ENCODE data around the gene DHRS12.
A peak's percentile ranks its signal among the peaks of the same experiment; 100 is the strongest.

The DHRS12 gene, protein sequence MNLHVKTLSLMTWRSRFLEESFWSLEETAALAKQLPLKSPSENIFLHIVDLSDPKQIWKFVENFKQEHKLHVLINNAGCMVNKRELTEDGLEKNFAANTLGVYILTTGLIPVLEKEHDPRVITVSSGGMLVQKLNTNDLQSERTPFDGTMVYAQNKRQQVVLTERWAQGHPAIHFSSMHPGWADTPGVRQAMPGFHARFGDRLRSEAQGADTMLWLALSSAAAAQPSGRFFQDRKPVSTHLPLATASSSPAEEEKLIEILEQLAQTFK

GRCh38 chr13:51803422-51804294 is at the start of gene DHRS12:
Gene DHRS12, minus strand, starts transcription at chr13:51804163. Its CDS starts 4,504 bp downstream, at chr13:51799659.
- peak; percentile 35 for DNase-seq

DNA sequence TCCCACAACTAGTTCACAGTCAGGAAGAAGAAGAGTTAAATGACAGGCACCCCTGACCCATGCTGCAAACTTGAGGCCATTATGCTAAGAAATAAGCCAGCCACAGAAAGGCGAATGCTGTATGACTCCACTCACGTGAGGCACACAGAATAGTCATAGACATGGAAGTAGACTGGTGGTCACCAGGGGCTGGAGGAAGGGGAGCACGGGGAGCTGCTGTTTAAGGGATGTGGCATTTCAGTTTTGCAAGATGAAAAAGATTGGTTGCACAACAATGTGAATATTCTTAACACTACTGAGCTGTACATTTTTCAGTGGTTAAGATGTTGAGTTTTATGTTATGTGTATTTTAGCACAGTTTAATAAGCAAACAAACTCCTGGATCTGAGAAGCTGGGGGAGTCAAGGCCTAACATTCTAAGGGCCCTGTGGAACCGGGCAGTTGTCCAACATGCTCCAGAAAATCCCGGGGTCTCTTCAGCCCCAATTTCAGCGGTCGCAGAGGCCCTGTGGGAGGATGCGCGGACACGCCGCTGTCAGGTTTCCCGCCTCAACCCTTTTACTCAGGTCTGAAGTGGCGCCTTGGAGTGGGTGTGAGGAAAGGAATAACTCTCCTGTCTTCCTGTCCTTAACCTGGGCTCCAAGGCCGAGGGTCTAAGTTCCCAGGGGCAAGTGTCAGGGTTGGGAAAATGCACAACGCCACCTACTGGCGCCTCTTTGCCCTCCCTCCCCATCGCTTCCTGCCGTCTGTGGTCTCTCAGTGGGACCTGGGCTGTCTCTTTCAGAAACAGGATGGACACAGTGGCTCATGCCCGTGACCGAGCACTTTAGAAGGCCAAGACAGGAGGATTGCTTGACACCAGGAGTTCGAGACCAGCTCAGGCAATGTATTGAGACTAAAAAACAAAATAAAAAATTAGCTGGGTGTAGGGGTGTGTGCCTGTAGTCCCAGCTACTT is 45.5 kb upstream of the DHRS12 start:
- no peak for DNase-seq

DNA sequence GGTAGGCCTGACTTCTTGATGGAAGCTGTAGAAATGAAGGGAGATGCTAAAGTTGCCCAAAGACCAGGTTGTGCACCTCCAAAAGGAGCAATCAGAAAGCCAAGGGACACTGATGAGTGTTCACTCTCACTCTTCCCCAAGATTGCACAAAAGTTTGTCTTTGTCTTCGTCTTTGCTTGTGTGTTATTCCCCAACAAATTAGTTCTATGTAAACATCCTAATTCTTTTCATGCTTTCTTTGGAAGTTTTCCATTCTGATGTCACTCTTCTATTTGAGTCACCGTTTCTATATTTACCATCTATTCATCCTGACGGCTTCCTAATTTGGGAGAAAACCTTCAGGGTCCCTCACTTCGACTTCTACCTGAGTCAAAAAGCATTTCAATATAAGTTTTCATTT is 44.7 kb upstream of the DHRS12 start:
- no peak for DNase-seq

DNA sequence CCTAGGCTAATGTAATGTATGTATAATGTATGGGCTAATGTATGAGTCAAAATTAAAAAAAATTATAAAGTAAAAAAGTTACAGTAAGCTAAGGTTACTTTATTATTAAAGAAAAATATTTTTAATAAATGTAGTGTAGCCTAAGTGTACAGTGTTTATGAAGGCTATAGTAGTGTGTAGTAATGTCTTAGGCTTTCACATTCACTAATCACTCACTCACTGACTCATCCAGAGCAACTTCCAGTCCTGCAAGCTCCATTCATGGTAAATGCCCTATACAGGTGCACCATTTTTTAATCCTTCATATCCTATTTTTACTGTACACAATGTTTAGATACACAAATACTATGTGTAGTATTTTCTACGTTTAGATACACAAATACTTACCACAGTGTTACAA is 42.8 kb upstream of the DHRS12 start:
- no peak for DNase-seq

DNA sequence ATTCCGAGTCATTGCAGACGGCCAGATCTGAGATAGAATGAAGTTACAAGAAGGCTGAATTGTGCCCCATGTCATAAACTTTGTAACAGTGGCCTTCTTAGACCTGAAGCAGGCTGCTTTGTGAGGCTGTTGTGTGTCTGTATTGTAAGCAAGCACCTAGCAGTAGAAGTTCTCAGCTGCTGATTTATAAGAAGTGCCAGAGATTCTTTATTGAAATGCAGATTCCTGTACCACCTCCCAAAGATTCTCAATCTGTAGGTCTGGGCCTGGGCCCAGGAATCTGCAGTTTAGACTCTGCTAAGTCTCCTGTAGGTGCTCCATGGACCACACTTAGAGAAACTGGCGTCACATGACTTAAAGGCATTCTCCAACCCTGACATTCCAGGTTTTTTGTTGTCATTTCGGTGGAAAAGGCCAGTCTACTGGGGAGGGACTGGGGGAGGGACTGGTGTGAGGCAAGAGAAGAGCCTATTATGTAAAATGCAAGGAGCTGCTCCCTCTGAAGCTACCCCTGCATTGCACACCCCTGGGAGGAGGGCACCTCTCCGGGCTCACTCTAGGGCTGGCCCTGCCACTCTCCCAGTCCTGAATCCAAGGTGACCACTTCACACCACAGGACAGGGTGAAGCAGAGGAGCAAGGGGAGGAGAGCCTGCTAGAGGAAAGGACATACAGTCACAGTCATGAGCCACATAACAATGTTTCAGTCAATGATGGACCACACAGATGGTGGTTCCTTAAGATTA is 41.8 kb upstream of the DHRS12 start:
- DNase-seq = no peak

- DNase-seq = no peak
These were observed 41.1 kb upstream of the DHRS12 start, which contains the start of gene TMEM272 for GRCh38 chr13:51844862-51845573. Gene TMEM272, minus strand, starts transcription at chr13:51845177. Its CDS starts 6,647 bp downstream, at chr13:51838530.

- no peak for DNase-seq
These were observed 39.6 kb upstream of the DHRS12 start for GRCh38 chr13:51843529-51843928.

- DNase-seq = no peak
These were observed 37.8 kb upstream of the DHRS12 start for GRCh38 chr13:51841732-51842131.

DNA sequence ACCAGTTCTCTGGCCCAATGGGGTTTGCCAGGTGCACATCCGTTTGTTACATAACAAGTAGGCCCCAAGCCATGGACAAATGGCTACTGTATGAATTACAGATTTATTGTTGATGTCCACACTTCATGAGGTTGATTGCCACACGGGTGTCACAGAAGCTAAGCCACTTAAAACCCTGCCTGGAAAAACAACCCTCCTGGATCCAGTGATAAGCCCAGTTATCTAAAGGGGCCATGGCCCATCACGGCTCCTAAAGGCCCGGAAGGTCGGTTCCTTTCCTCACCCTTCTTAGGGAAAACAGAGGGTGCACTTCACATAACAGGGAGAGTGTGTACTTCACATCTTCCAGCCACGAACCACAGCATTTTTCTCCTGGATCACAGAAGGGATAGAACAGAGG is 37.0 kb upstream of the DHRS12 start:
- DNase-seq = no peak

DNA sequence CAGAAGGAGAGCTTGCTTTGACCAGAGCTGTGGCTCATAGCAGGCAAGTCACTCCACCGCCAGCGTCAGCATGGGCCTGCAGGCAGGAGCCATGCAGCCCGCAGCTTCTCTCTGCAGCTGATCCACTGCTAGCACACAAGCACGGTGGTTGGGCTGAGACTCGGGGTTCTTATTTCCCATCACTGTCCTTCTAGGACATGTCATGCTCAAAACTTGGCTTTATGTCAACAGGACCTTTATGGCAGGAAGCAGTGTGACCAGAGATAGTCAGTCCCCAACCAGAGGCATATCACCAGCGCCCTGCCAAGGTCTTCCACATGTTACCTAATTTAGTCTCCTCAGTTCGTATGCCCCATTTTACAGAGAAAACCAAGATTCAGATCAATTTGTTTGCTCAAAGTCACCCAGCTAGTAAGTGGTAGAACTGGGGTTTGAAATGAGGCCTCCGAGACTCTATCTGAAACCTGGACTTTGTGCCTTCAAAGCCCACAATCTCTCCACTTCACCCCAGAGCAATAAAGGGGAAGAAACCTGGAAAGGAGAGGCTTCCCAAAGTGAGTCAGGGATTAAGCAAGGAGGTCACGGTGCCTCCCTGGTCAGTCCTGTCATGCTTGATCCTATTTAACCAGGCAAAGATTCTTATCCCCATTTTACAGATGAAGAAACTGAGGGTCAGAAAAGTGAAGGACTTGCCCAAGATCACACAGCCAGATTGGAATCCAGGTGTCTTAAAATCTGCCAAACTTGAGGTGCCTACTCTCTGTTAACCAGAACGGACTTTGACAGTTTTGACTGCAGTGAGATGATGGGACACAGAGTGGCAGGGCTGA is 36.0 kb upstream of the DHRS12 start:
- DNase-seq = no peak

DNA sequence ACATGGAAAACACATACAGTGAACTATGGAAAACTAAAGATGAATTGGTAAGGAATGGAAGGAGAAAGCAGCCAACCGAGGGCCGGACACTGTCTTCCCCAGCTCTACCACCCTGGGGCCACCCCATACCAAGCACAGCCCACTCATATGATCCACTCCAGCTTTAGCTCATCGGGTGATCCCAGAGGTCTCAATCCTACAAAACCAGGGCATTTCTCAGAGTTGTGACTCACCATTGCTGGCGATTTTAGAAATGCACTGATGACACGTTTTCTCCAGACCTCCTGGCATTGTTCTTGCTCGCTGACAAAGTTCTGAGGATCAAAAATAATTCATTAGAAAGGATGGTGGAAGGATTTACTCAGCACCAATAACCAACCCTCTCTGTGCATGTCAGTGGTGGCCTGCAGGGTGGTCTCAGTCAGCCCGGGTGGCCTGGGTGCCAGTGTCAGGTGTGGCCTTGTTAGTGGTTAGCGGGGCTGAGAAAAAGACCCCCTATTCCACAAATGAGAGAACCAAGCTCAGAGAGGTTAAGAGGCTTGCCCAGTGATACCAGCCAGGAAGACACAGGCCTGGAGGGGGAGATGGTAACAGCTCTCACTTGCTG is 34.4 kb upstream of the DHRS12 start:
- no peak for DNase-seq

DNA sequence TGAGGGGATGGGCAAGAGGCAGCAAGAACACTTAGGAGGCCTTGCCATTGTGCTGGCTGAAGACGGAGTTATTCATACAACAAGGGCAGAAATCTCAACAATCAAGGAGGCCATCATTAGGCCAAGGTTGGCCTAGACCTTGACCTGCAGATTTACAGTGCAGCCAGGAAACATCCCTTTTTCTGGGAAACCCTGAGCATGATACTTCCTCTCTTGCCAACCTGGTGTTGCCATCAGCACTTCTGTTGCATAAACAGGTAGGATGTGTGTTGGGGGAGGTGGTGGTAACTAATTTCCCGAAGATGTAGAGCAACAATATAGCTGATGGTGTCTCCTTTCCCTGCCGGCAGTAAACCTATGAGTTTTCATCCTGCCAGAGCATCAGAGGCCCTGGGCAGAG is 33.1 kb upstream of the DHRS12 start:
- no peak for DNase-seq

DNA sequence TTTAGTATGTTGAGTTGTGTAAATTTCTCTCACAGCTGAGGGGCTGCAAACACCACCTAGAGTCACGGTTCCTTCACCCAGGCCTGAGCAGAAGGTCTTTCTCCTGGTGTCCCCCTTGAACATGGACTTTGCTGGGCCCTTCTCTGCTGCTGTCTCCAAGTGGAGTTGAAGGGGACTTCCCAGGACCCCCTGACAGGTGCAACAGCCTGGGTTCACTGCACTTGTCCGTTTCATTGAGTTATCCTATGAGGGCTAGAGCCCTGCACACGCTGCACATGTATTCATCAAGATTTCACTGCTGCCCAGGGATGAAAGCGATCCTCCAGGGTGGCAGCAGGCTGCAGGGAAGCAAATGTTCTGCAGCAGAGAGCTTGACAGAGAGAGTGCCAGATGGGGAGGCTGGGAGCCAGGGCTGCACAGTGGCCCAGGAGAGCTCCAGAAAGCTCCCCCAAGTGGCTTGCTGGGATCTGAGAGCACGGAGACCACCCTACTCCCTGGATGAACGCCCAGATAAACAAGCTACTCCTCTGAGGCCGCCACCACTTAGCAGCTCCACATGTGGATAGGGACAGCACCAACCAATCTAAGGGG is 30.7 kb upstream of the DHRS12 start:
- peak; percentile 97 for DNase-seq

DNA sequence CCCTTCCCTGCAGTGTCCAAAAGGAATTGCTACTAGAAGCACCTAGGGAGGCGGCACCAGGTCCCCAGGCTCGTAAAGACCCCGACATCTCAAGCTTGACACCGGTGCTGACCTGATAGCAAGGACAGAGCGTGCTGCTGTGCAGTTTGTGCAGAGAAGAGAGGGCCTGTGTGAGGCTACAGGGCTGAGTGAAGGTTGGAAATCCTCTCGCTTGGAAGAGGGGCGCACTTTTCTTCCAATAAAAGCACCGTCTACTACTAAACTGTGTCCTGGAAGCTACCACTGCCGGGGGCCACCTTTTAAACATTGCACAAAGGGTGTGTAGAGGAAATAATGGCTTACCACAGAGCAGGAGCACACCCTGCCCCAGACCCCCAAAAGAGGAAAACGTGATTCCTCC is 30.0 kb upstream of the DHRS12 start:
- no peak for DNase-seq

- peak; percentile 62 for DNase-seq
These were observed 28.6 kb upstream of the DHRS12 start for GRCh38 chr13:51832471-51833152.

GRCh38 chr13:51831519-51831918 is 27.6 kb upstream of the DHRS12 start:
- DNase-seq = no peak

- peak; percentile 97 for DNase-seq
These were observed 25.6 kb upstream of the DHRS12 start for GRCh38 chr13:51829568-51829899.

- DNase-seq = no peak
These were observed 25.0 kb upstream of the DHRS12 start for GRCh38 chr13:51828730-51829567.

Measured in NCI-H524 treated with DMSO at 0.1 percent for 48 hours (cell line).